Activated CD4-positive, alpha-beta T cell treated with anti-CD3 and anti-CD28 coated beads for 4 hours (primary cell): Measurements from ENCODE around the gene NDE1.
A peak's percentile ranks its signal among the peaks of the same experiment; 100 is the strongest.
"Not testable (repeated sequence)": the region's sequence is repeated elsewhere in the genome, so short reads cannot be mapped to it uniquely, and the experiment has no call there.

Experiments used
- DNase-seq, 2 donors: peaks; one replicate each; pipeline ENCODE4 v3.0.0-alpha.2; 2020

The NDE1 gene

DNA sequence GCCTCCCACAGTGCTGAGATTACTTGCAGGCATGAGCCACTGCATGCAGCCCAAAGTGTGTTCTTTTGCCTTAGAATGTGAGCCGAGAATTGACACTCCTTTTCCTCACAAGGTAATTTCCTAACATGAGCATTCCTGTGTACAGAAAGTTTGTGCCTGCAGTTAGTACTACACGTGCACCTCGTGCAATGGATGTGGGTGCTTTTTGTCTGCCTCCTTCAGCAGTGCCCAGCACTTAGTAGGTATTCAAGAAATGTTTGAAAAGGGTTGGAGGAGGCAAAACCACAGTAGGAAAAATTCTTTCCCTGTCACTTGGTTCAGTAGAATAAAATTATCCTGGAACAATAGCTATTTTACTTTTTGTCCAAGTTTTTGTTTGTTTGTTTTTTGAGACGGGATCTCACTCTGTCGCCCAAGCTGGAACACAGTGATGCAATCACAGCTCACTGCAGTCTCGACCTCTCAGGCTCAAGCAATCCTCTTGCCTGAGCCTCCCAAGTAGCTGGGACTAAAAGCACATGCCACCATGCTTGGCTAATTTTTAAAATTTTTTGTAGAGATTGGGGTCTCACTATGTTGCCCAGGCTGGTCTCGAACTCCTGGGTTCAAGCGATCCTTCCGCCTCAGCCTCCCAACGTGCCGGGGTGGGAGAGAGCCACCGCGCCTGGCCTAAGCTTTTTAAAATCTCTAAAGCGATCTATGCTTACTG is 2.4 kb downstream of the NDE1 start:
- no peak for DNase-seq

DNA sequence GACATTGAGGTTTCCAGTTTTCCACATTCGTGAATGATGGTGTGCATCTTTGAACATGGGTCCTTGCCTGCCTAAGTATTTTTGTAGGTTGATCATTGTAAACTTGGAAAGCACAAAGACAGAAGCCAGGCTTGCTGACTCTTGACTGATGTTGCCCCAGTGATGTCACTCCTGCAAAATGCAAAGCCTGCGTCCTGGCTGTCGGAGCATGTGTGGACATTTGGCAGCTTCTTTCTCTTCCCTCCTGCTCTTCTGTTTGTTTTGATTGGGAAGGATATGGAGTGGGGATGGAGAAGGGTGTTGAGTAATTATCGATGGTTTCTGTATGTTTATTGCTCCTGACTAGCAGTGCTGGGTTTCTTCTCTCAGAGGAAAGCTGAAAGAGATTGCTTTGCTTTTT is 3.2 kb downstream of the NDE1 start:
- DNase-seq = no peak

DNA sequence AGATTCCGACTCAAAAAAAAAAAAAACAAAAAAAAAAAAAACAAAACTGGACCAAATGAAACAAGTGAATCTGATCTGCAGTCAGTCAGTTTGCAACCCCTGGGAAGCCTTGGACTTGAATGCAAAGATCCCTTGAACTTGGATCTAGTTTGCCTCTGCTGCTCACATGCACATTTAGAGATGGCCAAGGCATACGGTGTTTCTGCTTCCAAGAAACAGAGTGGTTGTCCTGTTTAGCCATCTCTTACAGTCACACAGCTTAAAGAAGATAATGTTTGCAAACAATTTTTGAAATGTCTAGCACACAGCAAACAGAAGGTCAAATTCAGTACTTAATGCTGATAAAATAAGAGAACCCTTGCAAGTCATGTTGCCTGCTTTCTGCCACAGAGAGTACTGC is 4.5 kb downstream of the NDE1 start:
- no peak for DNase-seq

- not testable (repeated sequence) for DNase-seq
Measured at GRCh38 chr16:15655561-15655960, 5.5 kb downstream of the NDE1 start.

DNA sequence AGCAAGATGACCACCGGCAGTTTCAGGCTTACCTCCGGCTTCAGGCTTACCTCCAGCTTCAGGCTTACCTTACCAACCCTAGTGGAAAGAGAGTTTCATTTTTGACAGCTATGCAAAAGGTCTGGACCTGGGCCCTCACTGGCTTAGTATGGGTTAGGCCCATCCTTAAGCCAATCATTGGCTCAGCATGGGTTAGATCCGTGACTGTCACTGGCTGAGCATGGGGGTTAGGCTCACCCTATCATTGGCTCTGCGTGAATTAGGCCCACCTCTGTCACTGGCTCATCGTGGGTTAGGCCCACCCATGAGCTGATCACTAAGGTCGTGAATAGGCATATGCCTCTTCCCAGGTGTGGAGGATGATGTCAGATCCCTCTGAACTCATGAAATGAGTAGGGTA is 8.1 kb downstream of the NDE1 start:
- no peak for DNase-seq

DNA sequence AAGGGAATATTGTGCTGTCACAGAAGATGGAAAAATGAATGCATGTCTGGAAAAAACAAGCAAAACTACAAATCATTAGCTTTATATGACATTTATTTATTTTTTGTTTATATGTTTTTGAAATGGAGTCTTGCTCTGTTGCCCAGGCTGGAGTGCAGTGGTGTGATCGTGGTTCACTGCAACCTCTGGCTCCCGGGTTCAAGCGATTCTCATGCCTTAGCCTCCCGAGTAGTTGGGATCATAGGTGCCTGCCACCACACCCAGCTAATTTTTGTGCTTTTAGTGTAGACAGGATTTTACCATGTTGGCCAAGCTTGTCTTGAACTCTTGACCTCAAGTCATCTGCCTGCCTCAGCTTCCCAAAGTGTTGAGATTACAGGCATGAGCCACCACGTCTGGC is 8.5 kb downstream of the NDE1 start:
- DNase-seq = no peak

GRCh38 chr16:15660203-15660601 is 10.2 kb downstream of the NDE1 start:
- no peak for DNase-seq

DNA sequence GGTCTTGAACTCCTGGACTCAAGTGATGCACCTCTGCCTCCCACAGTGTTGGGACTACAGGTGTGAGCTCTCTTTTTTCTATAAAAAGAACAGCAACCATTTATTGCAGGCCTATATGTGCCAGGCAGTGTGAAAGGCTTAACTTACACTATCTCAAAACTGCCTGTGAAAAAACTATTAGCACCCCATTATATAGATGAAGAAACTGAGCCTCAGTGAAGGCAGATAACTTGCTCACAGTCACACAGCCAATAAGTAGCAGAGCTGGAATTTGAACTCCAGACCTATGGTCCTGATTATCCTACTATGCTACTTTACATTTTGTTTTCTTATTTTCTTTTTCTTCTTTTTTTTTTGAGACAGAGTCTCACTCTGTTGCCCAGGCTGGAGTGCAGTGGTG is 15.1 kb downstream of the NDE1 start:
- no peak for DNase-seq

- DNase-seq = no peak
Measured at GRCh38 chr16:15667091-15667742, 17.2 kb downstream of the NDE1 start.

- DNase-seq = no peak
Measured at GRCh38 chr16:15671530-15672117, 21.6 kb downstream of the NDE1 start.

- DNase-seq = not testable (repeated sequence)
Measured at GRCh38 chr16:15672127-15672513, 22.1 kb downstream of the NDE1 start.

DNA sequence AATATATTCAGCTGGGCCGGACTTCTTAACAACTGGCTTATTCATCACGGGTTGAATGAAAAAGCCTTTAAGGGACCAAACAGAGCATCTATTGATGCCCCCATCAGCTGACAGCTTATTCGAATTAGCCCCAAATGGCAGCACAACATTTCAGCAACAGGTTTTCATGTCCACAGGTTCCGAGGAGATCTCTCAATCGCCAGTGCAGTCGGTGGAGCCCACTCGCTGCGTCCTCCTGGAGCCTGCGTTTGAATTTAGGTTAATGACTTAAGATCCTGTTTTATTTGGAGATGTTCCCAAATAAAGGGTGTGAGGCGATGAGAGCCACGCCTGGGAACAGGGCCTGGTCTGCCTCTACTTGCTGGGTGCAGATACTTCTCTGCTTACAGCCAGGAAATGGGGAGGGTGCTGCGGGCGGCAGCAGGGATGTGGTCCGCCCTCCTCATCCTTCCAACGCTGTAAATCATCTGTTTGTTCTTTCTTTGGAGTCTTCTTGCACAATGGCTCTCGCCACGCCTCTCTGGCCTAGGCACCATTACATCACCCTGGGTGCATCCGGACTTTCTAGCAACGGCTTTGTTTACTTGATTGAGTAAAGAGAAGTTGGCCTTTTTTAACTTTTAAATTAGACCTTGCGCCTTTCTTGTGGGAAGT is 22.6 kb downstream of the NDE1 start:
- peak; percentile 53 to 56 for DNase-seq

DNA sequence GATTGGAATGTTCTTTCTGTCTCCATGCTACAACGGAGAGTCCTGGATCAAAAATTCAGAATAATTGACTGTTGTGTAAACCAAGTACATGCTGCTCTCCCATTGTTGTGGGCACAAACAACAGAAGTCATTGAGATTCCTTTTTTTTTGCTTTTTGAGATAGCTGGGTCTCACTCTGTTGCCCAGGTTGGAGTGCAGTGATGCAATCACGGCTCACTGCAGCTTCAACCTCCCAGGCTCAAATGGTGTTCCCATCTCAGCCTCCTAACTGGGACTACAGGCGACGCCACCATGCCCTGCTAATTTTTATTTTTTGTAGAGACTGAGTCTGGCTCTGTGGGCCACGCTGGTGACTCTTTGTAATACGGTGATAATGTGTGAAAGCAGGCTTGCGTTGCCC is 24.5 kb downstream of the NDE1 start:
- no peak for DNase-seq

- DNase-seq = no peak
Measured at GRCh38 chr16:15676506-15676905, 26.5 kb downstream of the NDE1 start.

DNA sequence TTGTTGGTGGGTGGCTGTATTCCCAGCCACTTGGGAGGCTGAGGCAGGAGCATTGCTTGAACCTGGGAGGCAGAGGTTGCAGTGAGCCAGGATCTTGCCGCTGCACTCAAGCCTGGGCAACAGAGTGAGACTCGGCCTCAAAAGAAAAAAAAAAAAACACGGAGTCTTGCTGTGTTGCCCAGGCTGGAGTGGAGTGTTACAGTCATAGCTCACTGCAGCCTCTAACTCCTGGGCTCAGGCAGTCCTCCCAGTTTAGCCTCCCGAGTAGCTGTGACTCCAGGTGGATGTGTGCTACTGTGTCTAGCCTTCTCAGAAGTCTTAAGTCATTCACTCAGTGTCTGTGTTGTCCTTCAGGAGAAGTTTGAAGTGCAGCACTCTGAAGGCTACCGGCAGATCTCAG is 27.4 kb downstream of the NDE1 start:
- no peak for DNase-seq

DNA sequence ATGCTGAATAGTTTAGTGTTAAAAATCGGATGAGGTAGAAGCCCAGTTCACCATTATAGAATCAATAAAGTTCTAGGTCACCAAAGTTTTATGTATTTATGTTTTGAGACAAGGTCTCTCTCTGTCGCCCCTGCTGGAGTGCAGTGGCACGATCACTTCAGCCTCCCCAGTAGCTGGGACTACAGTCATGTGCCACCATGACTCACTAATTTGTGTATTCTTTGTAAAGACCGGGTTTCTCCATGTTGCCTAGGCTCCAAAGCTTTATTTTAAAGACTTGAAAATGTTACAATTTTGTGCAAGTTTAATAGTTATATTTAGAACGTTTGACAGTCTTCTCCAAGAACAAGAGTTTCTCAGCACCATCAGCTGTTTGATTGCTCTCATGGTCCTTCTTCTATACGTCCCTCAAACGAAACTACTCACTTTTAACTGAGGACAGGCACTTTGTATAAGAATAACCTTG is 32.1 kb downstream of the NDE1 start:
- peak; percentile 18 to 30 for DNase-seq

DNA sequence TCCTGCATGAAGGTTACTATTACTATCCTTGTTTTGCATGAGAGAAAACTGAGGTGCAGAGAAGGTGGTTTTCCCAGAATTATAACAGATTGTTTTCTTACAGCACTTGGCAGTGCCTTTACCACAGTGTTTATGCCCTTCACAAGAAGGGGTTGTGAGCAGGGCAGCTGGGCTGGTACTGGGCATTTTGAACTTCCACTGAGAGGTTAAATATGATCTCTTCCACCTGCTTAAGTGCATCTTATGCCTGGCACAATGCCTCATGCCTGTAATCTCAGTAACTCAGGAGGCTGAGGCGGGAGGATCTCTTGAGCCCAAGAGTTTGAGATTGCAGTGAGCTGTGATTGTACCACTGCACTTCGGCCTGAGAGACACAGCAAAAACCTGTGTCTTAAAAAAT is 36.2 kb downstream of the NDE1 start:
- DNase-seq = no peak

GRCh38 chr16:15689290-15689689 is 39.2 kb downstream of the NDE1 start:
- DNase-seq = no peak

- no peak for DNase-seq
Measured at GRCh38 chr16:15690296-15690695, 40.3 kb downstream of the NDE1 start.

GRCh38 chr16:15691046-15691445 is 41.0 kb downstream of the NDE1 start:
- DNase-seq = no peak

DNA sequence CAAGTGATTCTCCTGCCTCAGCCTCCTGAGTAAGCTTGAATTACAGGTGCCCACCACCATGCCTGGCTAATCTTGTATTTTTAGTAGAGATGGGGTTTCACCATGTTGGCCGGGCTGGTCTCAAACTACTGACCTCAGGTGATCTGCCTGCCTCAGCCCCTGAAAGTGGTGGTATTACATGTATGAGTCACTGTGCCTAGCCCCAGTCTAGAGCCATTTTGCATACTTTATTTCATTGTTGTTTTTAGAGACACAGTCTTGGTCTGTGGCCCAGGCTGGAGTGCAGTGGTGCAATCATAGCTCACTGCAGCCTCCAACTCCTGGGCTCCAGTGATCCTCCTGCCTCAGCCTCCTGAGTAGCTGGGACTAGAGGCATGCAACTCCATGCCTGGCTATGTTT is 42.5 kb downstream of the NDE1 start:
- DNase-seq = not testable (repeated sequence)

GRCh38 chr16:15694499-15694898 is 44.5 kb downstream of the NDE1 start:
- DNase-seq = no peak

- DNase-seq = no peak
Measured at GRCh38 chr16:15699819-15700218, 49.8 kb downstream of the NDE1 start.

- DNase-seq = no peak
Measured at GRCh38 chr16:15701367-15701766, 51.3 kb downstream of the NDE1 start.
